Activated gamma-delta T cell (primary cell): ENCODE data around the gene MICU2.
A peak's percentile ranks its signal among the peaks of the same experiment; 100 is the strongest.

ENCODE experiments used
- DNase-seq: peaks from one replicate; lab custom pipeline; 2025; lab: John Stamatoyannopoulos, UW

MICU2 gene

DNA sequence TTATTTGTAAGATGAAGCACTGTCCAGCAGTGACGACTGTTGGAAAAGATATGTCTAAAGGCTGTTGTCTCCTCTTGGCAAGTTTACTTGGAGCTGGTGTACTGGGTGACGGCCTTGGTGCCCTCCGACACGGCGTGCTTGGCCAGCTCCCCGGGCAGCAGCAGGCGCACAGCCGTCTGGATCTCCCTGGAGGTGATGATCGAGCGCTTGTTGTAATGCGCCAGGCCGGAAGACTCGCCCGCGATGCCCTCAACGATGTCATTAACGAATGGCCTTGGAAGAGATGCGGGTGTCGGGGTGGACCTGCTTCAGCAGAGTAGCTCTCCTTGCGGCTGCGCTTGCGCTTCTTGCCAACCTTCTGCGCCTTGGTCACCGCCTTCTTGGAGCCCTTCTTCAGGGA, 120.2 kb downstream of the MICU2 start:
- no peak for DNase-seq

DNA sequence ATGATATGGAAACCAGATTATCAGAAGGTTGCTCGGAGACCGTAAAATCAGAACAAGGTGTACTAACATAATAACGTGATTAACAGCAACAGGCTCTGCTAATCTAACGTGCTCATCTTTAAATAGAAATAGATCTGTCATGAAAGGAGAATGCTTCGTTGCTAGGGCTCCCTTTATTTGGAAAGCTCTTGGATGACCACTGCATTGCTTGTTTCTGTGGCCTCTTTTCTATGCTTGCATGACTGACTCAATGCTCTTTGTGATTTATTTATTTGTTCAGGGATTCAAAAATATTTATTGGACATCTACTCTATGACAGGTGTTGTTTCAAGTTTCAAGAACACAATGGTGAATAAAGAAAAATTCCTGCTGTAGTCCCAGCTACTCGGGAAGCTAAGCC, 122.6 kb downstream of the MICU2 start:
- no peak for DNase-seq

DNA sequence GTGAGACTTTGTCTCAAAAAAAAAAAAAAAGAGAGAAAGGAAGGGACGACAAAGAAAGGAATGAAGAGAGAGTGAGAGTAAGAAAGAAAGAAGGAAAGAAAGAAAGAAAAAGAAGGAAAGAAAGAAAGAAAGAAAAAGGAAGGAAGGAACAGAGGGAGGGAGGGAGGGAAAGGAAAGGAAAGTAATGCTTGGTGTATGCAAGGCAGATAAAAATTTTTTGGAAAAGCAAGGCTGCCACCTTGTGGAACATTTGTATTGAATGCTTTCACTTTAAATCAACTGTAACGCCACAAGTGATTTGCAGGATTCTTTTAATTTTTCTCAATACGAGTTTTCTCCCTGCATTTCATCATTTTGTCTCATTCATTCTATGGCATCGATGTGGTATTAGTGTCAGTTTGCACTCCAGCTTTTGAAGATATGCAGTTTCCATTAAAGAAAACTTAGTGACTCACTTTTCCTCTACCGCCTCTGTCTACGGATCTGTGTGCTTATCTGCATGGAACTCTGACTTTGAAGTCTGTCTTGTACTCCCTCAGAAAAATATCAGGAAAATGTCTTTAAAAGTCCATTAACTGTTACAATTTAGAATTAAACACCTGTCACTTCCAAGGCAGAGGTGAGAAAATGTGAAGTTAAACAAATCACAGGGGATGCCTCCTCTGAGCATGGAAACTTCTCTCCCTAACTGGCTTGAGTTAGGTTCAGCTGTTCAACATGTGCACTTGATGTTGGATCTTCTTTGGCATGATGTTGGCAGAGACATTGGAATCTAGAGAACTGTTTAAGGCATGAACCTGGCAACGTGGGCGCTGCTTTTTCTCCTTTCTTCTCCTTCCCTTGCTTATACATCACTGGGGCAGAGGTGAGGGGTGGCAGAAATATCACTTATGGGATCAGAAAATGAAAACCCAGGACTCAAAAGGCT, 124.8 kb downstream of the MICU2 start:
- DNase-seq = no peak

DNA sequence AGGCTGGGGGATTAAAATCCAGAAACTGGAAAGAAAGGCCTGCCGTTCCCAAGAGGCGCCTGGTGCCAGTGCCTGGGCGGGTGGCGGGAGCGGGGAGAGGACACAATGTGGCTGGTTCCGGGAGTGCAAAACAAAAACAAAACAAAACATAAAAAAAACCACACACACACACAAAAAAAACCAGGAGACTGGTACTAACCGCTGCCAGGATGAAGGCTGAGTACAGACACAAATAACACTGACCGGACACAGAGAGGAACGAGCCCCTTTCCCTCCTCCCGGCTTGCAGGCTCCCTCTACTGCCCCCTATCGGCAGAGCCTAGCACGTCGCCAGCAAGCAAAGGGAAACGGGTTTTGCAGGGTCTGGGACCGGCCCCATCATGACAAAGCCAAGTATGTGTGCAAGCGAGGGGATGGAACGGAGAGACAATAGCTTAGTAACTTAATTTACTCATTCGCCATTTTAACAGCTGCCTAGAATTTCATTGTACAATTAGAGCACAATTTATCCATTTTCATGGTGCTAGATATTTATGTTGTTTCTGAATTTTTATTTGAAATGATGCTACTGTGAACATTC, 127.0 kb downstream of the MICU2 start:
- no peak for DNase-seq

DNA sequence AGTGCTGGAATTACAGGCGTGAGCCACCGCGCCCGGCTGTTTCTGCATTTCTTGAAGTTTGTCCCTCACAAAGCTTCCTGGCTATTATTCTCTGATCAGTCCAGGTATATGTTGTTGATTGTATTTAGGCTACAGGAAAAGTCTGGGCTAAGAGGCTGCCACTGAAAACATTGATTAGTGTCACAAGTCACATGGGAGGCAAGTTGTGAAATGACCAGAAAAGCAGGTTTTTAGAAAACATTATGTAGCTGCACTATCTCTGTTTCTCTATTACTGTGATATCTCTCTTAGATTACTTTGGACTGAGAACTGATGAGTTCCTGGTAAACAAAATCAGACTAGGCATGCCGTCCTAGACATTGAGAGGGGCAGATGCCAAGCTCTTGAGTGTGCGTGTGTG, 128.9 kb downstream of the MICU2 start:
- no peak for DNase-seq

DNA sequence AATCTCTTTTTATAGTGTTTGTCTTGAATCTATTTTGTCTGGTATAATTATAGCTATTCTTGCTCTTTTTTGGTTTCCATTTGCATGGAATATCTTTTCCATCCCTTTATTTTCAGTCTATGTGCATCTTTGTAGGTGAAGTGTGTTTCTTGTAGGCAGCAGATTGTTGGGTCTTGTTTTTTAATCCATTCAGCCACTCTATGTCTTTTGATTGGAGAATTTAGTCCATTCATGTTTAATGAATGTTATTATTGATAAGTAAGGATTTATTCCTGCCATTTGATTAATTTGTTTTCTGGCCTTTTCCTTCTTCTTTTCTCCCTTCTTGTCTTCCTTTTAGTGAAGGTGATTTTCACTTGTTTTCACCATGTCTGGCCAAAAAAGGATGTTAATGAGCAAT, 133.2 kb downstream of the MICU2 start:
- no peak for DNase-seq

DNA sequence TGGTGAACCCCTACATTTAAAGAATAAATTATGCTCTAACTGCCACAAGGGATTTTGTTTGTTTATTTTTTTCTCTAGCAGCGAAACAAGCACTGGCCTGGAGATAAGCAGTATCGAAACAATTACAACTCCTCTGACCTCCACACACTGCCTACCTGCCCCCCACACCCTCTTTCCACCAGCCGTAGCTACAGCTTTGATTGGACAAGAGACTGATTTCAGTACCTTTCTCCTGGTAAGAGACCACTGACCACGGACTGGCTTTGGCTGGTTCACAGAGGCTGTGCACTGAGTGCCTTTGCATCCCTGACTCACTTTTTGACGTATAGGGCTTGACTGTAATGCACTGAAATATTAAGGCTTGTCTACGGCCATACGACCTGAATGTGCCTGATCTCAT, 137.4 kb downstream of the MICU2 start:
- DNase-seq = no peak

DNA sequence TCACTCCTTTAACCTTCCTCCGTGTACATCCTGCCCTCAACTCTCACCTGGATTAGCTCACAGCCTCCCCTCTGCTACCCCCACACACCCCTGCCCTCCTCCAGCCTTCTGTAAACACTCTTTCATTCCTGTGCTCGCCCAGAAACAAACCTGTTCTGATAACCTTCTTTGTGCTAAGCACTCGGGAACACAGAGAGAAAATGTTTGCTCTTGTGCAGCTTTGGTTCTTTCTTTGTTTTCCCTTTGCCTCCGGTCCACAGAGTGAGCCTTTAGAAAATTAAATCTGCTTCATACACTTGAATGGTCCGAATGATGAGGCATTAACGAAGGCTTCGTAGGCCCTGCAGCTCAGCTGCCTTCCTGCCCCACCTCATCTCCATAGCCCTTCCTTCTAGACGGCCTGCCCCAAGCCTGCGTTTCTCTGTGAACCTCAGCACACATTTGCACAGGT, 138.2 kb downstream of the MICU2 start:
- DNase-seq = no peak

DNA sequence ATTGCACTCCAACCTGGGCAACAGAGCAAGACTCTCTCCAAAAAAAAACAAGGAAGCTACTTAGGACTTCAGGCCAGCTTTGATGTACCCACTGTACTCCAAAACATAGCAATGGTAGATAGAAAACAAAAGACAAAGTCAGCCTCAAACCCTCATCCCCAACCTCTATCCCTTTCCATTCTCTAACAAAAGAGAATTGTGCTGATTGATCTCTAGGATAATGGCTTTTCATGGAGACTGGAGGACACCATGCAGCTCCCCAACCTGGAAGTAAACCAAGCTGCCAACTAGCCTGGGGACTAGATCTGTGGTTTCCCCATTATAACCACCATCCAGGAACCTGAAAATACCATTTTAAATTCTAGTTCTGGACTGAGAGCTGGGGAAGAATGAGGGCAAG, 140.5 kb downstream of the MICU2 start:
- no peak for DNase-seq

DNA sequence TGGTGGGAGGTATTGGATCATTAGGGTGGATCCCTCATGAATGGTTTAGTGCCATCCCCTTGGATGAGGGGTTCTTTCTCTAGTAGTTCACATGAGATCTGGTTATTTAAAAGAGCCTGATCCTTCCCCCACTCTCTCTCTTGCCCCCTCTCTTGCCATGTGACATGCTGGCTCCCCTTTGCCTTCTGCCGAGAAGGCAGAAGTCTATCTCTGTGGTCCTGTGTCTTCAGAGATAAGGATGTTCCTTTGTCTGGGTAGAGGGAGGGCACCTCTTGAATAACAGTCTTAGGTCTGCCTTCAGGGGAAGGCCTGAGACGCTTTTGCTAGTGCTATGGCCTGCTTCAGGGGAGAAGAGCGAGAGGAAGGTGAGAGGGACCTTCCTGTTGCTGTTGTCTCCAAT, 142.8 kb downstream of the MICU2 start:
- no peak for DNase-seq

DNA sequence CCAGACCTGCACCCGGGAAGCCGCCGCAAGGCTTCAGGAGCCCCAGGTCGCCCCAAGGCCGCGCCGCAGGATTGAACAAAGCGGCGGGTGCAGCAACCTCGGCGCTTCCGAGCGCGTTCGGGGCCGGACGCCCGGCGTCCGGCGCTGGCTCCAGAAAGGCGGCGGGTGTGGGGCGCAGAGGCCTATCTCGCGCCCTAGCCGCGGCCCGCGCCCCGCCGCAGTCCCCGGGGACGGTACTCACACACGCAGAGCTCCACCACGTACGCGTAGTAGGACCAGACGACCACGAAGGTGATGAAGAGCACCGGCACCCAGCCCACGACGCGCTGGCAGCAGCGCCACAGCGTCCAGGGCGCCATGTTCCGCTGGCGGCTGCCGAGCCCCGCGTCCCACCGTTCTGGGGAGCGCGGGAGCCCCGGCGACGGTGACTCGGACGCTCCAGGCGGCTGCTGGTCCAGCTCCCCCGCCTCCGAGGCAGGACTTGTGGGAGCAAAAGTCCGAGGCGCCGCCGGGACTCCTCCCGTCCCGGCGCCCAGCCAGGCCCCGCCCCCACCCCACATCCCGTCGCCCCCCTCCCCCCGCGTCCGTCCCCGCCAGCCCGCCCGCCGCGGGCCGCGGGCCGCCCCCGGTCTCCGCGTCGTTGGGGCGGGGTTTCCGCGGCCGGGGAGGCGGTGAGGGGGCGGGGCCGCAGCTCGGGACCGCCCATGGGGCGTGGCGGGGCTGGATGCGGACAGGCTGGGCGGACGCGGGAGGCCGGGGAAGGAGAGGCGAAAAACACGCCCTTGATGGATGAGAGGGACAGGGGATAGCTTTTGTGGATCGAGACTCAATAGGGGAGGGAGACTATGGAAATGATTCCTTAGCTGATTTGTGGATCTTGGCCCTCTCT, 144.9 kb downstream of the MICU2 start, which contains the start of gene ZDHHC20:
Gene ZDHHC20, minus strand, starts transcription at position 491 of the 889 bp plus-strand sequence. Its CDS starts 132 bp downstream, at position 359.
- DNase-seq = peak; percentile 81

DNA sequence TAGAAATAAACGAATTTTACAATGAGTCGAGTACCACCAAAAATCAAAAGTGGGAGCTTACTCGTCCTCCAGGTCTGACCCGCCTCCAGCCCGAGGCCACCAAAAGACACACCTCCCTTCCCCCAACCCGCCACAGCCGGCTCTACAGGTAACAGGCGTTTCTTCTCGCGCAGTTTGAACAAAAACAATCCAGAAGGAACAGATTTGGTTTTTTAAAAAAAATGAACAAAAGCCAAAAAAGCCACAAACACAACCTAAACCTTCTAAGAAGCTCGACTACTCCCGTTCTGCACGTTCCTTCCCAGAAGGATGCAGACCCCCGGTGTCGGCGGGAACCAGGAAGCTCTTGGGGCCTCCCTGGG, 145.5 kb downstream of the MICU2 start:
- DNase-seq = peak; percentile 13

DNA sequence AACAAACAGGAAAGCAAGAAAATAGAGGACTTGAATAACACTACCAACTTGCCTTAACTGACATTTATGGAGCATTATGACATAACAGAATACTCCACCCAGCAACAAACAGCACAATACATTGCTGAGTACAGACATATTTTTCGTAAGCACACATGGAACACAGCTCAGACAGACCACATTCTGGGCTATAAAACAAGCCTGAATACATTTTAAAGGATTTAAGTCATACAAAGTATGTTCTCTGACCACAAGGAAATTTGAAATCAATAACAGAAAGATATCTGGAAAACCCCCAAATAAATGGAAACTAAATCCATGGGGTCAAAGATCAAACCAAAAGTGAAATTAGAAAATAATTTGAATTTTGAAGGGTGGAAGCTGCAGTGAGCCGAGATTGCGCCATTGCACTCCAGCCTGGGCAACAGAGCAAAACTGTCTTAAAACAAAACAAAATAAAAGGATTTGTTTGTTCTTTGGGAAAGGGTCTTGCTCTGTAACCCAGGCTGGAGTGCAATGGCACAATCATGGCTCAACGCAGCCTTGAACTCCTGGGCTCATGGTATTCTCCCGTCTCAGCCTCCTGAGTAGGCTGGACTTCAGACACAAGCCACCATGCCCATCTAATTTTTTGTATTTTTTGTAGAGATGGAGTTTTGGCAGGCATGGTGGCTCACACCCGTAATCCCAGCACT, 150.4 kb downstream of the MICU2 start:
- no peak for DNase-seq

DNA sequence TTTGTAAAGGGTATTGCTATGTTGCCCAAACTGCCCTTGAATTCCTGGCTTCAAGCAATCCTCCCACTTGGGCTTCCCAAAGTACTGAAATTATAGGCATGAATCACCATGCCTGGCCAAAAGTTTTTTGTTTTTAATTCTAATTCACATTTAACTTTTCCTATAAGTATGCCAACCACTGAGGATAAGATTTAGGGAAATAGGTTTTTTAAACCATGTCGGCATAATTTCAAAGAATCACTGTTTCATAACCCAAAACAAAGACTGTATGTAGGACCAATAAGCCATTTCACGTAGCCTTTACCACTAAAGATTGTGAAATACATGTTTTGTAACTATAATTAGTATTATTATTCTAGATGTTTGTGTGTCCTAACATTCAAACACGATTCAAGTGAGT, 153.0 kb downstream of the MICU2 start:
- DNase-seq = no peak

DNA sequence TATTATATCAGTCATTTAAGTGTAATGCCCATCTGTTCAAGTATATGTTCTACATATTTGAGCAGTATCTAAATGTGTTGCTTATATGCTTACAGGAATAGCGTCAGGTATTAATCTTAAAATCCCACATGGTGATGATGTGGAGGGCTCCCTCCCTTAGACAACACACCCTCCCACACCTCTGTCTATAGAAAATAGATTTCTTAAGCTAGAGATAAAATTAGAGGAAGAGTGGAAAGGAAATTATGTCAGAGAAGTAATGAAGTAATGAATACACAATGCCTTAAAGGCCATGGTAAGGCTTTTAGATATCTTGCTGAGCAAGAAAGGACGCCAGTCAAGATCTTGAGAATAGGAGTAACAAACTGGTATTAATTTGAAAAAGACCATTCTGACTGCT, 157.3 kb downstream of the MICU2 start:
- no peak for DNase-seq

DNA sequence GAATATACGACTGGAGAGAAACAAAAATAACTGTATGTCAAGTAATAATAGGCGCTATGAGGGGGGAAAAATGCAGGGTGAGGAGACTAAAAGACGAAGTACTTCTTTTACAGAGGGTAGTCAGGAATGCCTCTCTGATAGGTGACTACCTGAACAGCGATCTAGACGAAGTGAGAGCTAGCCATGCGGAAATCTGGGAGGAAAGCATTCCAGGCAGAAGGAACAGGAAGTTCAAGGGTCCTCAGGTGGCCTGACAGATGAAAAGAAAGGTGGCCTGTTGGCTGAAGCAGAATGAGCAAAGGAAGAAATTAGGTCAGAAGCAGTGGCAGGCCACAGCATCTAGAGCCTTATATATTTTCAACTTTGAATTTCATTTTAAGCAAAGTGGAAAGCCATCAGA, 158.2 kb downstream of the MICU2 start:
- DNase-seq = no peak

DNA sequence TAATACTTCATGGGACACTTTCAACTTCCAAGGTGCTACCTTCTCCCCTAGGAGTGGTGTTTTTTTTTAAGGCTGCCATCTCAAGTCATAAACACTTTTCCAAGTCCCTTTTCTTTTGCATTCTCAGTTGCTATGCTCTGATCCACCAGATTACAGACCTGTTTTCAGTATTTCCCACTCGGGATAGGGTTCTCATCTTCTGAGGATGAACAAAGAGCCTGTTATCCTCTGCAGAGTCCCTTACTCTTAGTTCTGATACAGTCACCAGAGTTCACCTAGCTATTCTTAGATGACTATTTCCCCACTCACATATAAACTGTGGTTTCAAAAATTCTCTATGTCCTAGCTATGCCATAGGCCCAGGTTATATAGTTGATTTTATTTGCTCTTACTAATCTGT, 160.8 kb downstream of the MICU2 start:
- DNase-seq = no peak
